NCI-H748 (cell line): ENCODE data around the gene TPK1.

ENCODE experiments used
- DNase-seq: peaks from one replicate; lab custom pipeline; 2025; ENCODE audit not compliant: unreplicated experiment; lab: John Stamatoyannopoulos, UW

Gene TPK1

GRCh38 chr7:144534655-144535395 is 301.0 kb downstream of the TPK1 start:
- peak; percentile 66 for DNase-seq

DNA sequence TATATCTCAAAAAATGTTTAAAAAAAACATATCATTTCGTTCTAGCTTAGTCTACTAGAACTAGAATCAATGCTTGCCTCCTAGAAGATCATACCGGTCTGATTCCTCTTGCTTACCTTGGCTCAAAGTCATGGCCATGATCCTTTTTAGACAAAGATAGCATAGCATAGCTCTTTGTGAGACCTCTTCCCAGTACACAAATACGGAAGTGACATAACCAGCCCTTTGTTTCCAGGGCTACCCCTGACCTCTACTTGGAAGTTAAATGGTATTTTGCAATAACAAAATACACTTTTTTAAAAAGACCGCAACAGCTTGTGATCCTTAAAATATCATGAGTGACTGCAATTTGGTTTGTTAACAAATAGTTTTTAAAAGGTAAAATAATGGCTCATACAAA is 301.7 kb downstream of the TPK1 start:
- DNase-seq: peak; percentile 44

- no peak for DNase-seq
Observed at GRCh38 chr7:144531181-144531580, 304.7 kb downstream of the TPK1 start.

DNA sequence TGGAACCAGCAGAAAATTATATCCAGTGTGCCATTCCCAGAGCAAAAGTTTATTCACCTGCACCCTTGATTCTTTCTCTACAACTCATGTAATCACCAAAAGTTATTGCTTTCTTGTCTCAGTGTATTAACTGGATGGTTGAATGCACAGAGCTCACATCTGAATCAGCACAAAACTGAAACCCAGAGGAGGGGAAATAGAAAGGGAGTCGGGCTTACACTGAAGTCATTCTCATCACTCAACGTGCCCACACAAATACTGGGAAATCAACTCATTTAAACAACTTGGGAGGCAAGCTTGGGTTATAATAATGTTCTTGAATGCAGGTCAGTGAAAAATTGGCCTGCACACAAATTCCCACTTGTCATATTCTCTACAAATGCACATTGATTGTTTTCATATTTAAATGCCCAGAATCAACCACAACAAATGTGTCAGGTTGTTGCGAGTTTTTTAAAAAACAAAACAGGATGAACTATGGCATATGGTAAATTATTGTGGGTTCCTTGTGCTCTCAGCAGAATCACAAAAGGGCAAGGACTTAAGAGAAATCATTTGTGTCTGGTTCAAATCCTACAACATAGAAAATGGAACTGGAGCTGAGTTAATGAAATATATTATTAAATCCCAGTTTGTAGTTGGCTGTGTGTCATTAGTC is 306.5 kb downstream of the TPK1 start:
- DNase-seq: no peak

- no peak for DNase-seq
Observed at GRCh38 chr7:144528536-144529045, 307.3 kb downstream of the TPK1 start.

GRCh38 chr7:144527051-144527471 is 308.8 kb downstream of the TPK1 start:
- no peak for DNase-seq

DNA sequence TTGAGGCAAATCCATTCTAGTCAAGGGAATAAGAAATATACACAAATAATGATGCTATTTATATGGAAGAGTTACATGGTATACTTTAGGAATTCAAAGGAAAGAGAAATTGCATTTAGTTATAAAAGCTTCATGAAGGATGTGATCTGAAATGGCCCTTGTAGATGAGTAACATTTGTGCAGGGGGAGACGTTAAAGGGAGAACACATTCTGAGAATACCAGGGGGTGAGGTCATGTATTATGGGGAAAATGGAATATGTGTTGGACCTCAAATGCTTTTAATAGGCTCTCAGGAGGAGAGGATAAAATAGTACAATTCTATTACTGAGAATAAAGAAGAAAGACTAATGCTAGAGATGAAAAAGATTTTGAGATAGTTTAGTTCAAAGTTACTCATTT is 309.9 kb downstream of the TPK1 start:
- DNase-seq: no peak

DNA sequence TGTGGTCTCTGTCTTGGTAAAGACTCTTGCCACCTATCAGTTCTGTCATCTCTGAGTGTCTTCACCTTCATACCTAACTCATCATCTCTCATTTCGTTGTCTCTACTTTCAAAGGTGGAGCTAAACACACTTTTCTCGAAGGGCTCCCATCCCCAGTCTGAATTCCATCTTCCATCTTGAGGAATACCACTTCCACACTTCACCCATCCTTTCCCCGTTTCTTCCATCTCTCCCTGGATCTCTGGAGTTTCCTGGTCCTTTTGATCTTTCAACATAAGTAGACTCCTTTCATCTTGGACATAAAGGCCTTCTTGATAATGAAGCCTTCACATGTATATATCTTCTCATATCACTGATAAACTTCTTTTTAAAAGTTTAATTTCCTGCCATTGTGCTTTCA is 311.6 kb downstream of the TPK1 start:
- DNase-seq: no peak

GRCh38 chr7:144523621-144524020 is 312.2 kb downstream of the TPK1 start:
- no peak for DNase-seq

DNA sequence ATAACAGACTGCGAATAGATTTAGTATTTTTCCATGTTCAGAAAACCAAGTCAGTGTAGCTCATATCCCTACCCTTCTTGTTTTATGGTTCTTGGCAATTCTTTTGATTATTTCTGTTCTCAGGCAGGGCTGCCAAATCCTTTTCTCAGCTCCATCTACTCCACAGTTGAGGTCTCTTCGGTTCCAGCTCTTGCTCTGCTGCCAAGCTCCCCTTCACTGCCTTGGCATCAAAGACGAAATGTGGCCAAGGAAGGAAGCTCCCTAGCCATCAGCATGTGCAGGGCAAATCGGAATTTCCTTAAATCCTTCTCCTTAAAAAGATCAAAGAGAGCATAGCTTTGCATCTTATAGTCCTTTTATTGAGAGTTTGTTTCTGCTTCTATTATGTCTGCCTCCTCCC is 315.9 kb downstream of the TPK1 start:
- no peak for DNase-seq

- DNase-seq: no peak
Observed at GRCh38 chr7:144518360-144518759, 317.5 kb downstream of the TPK1 start.

- DNase-seq: no peak
Observed at GRCh38 chr7:144517749-144518148, 318.1 kb downstream of the TPK1 start.

DNA sequence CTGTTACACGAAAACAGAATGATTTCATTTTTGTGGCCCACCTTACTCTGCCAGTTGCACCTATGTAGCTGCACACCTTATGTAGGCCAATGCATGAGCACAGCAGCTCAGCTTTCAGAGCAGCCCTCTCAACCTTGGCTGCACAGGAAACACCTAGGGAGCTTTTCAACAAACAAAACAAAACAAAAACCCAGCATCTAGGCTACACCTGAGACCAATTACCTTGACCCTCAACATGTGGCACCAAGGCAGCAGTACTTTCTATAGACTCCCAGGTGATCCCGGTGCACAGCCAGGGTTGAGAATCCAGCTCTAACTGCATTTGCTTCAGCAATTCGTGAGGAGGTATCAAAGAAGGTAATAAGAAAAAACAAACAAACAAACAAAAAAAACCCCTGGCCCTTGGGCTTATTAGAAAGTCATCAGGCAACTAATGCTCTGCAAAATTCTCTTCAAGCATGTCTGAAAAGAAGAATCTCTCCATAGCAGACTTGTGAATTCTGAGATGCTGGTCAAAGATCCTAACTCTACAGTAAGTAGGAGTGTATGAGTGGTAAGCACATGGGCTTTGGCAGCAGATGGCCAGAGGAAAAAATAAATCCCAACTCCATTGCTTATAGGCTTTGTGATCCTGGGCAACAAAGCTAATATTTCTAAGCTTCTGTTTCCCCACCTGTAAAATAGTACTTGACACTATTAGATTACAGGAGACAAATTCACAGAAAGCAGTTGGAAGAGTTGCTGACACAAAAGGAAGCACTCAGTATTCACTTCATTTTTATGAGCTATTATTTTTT is 318.9 kb downstream of the TPK1 start:
- DNase-seq: peak; percentile 64

- peak; percentile 72 for DNase-seq
Observed at GRCh38 chr7:144513334-144513733, 322.5 kb downstream of the TPK1 start.

DNA sequence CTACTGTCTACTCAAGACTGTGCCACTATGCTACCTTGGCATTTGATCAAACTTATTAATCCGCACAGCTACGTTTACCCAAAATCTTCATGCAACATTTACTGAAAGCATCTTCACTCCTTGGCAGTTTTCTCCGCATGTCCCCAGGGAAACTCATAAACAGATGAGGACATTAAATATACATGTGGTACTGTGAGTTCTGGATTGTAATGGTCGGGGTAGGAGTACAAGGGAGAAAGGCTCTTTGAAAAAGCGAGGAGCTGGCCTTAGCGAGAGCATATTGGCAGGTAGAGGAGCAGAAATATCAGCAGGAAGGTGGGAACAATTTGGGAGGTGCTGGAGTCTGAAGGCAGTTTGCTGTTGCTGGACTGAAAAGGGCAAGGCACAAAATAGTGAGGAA is 325.2 kb downstream of the TPK1 start:
- DNase-seq: no peak

DNA sequence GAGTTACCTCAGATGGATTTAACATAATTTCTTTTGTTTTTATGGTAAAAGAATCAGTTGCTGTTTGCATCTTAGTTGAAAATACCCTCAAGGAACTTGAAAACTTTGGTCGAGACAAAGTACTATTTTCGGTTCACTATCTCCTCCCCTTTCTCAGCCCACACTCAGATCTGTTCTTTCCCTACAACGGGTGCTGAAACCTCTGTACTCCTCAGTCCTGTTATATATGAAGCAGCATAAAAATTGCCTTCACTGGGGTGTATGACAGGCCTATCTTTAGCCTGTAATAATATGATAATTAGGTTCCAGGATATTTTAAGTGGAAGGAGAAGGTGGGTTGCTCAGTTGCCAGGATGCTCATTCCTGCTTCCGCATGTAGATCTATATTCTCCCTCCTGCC is 327.2 kb downstream of the TPK1 start:
- no peak for DNase-seq

DNA sequence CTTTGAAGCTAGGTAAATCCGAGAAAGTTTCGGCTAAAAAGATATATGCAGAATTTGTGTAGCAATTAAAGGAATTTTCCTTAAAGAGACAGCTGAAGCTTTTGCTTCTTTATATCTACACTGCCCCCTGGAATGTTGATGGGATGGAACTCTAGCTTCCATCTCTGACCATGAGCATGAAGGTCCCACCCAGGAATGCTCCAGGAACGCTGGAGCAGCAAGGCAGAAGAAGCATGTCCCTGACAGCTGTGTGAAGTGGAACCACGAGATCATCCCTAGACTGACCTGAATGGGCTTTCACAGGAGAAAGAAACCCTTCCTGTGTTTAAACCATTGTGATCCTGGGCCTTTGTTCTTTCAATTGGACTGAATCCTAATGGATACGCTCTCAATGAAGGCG is 332.6 kb downstream of the TPK1 start:
- peak; percentile 74 for DNase-seq

GRCh38 chr7:144500225-144500624 is 335.6 kb downstream of the TPK1 start:
- no peak for DNase-seq

DNA sequence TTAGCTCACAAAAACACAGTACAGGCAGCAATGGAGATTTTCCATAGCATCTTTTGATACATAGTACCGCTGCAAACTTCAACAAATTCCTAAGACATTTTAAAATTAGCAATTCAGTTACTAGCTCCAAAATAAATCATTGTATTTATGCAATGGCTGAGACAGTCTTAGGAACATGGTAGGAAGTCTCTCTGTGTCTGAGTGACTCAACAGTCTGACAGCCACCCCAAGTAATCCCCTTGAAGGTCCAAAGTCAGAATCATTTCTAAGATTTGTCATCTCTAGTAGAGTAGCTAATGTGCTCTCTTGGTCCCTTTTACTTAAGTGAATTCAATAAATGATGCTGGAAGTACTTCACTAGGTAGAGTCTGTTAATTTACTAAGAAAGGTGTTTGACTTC is 338.6 kb downstream of the TPK1 start:
- DNase-seq: no peak

GRCh38 chr7:144494355-144494754 is 341.5 kb downstream of the TPK1 start:
- DNase-seq: no peak

DNA sequence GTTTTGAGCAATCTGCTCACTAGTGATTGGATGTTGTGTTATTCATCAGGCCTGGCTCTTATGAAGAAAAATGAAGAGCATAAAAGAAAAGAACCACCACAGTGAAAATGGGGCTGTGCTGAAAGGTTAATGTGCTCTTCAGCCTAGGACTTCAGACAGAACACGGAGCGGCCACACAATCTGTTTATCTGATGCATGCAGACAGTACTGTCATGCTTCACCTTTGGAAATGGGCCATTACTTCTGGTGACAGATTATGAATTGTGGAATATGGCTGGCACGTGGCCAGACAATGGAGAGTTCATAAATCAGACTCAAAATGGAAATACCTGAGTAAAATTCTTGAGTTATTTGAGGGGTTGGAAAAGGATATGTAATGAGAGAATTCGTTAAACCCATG is 346.3 kb downstream of the TPK1 start:
- DNase-seq: no peak

DNA sequence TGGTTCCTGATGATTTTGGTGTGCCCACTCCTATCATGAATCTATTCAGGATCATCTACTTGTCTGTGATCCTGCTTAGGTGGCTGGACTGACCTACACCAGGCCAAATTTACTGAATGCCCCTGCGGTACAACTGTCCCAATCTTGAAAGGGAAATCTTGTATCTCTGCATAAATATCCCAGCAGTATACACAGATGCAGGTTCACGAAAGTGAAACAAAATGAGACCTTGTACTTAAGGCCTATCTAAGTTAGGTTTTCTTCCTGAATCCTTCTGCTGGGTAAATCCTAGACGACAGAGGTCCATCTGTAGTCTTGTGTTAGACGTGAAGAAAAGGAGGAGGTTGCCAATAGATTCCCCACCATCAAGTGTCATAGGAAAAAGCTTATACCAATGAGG is 346.9 kb downstream of the TPK1 start:
- no peak for DNase-seq
